ENCODE data around the gene FRMPD1.

DNA sequence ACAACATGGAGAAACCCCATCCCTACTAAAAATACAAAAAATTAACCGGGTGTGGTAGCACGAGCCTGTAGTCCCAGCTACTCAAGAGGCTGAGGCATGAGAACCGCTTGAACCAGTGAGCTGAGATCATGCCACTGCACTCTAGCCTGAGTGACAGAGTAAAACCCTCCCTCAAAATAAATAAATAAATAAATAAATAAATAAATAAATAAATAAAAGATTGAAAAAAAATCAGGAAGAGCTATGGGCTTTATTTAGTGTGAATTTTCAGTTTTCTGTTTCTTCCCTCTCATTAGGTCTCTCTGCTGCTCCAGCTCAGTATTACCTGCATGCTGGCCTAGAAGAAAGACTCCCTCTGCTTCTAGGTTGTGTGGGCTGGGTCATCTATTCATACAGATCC lies 55.0 kb downstream of the FRMPD1 start:
- TF ChIP-seq POLR2A (IDR thresholded peaks at IDR 0.05; ENCODE audit: low read length) (no peak), GATA1 (IDR thresholded peaks at IDR 0.05; ENCODE audit: low read depth, low read length) (no peak)

Data from erythroblast (primary cell).